NCI-H1105 treated with DMSO at 0.1 percent for 48 hours (cell line): ENCODE results near the gene PPM1D.
"Not testable (repeated sequence)": the region's sequence is repeated elsewhere in the genome, so short reads cannot be mapped to it uniquely, and the experiment has no call there.

Source experiments
- DNase-seq: peaks from one replicate; lab custom pipeline; 2025; lab: John Stamatoyannopoulos, UW

The PPM1D gene

GRCh38 chr17:60594170-60594569 lies 5.8 kb upstream of the PPM1D start:
- not testable (repeated sequence) for DNase-seq

GRCh38 chr17:60594734-60595133 lies 5.3 kb upstream of the PPM1D start:
- peak; percentile 40 for DNase-seq

GRCh38 chr17:60597297-60597696 lies 2.7 kb upstream of the PPM1D start:
- DNase-seq = no peak

GRCh38 chr17:60598001-60598736 lies 1.8 kb upstream of the PPM1D start:
- DNase-seq = peak; percentile 26

GRCh38 chr17:60599220-60599619 lies 773 bp upstream of the PPM1D start:
- DNase-seq = no peak

- DNase-seq = peak; percentile 72
These were observed 775 bp downstream of the PPM1D start for GRCh38 chr17:60600490-60601446.

- DNase-seq = peak; percentile 77
These were observed 1.7 kb downstream of the PPM1D start for GRCh38 chr17:60601447-60602384.

- no peak for DNase-seq
These were observed 2.4 kb downstream of the PPM1D start for GRCh38 chr17:60602385-60602742.

- DNase-seq = no peak
These were observed 2.9 kb downstream of the PPM1D start for GRCh38 chr17:60602871-60603270.

GRCh38 chr17:60603477-60603876 lies 3.5 kb downstream of the PPM1D start:
- not testable (repeated sequence) for DNase-seq

GRCh38 chr17:60604686-60605334 lies 4.8 kb downstream of the PPM1D start:
- no peak for DNase-seq

GRCh38 chr17:60606036-60606435 lies 6.0 kb downstream of the PPM1D start:
- no peak for DNase-seq

- DNase-seq = peak; percentile 22
These were observed 10.5 kb downstream of the PPM1D start for GRCh38 chr17:60610473-60610872.

GRCh38 chr17:60611321-60611720 lies 11.3 kb downstream of the PPM1D start:
- not testable (repeated sequence) for DNase-seq

- no peak for DNase-seq
These were observed 13.3 kb downstream of the PPM1D start for GRCh38 chr17:60613325-60613724.

- DNase-seq = not testable (repeated sequence)
These were observed 13.8 kb downstream of the PPM1D start for GRCh38 chr17:60613796-60614195.

- not testable (repeated sequence) for DNase-seq
These were observed 14.3 kb downstream of the PPM1D start for GRCh38 chr17:60614247-60614646.

- no peak for DNase-seq
These were observed 15.1 kb downstream of the PPM1D start for GRCh38 chr17:60615108-60615507.

GRCh38 chr17:60615840-60616239 lies 15.8 kb downstream of the PPM1D start:
- no peak for DNase-seq

- no peak for DNase-seq
These were observed 18.1 kb downstream of the PPM1D start for GRCh38 chr17:60618080-60618479.

GRCh38 chr17:60618854-60619526 lies 19.0 kb downstream of the PPM1D start:
- DNase-seq = no peak
